Measurements from ENCODE around the gene ZNF232.
"Not testable (repeated sequence)": the region's sequence is repeated elsewhere in the genome, so short reads cannot be mapped to it uniquely, and the experiment has no call there.

- not testable (repeated sequence) for TF ChIP-seq NFRKB (IDR thresholded peaks at IDR 0.05); ZNF384 (IDR thresholded peaks at IDR 0.05); TARDBP (IDR thresholded peaks at IDR 0.05); FOXA1 (IDR thresholded peaks at IDR 0.05); FOXM1 (IDR thresholded peaks at IDR 0.05; ENCODE audit: borderline replicate concordance); ELF4 (IDR thresholded peaks at IDR 0.05); ARNT (IDR thresholded peaks at IDR 0.05); SP1 (IDR thresholded peaks at IDR 0.05); L3MBTL2 (conservative IDR thresholded peaks at IDR 0.05); CTBP1 (IDR thresholded peaks at IDR 0.05; ENCODE audit: borderline replicate concordance)
- TF ChIP-seq, protein P1, sequence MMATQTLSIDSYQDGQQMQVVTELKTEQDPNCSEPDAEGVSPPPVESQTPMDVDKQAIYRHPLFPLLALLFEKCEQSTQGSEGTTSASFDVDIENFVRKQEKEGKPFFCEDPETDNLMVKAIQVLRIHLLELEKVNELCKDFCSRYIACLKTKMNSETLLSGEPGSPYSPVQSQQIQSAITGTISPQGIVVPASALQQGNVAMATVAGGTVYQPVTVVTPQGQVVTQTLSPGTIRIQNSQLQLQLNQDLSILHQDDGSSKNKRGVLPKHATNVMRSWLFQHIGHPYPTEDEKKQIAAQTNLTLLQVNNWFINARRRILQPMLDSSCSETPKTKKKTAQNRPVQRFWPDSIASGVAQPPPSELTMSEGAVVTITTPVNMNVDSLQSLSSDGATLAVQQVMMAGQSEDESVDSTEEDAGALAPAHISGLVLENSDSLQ (IDR thresholded peaks at IDR 0.05) = not testable (repeated sequence)
Observed at GRCh38 chr17:5138198-5138544, 26.5 kb upstream of the ZNF232 start.
